Fibroblast of skin of right biceps (primary cell): ENCODE results near the gene AVPR2.

ENCODE experiments used
- DNase-seq: peaks from one replicate; pipeline ENCODE4 v3.0.0-alpha.2; 2013

Gene AVPR2

GRCh38 chrX:153934762-153935325 is 30.4 kb downstream of the AVPR2 start, which contains the start of gene NAA10:
TSS of gene NAA10 (minus strand) at chrX:153935037. CDS start at chrX:153934904, 133 bp downstream.
- DNase-seq: peak; percentile 76

DNA sequence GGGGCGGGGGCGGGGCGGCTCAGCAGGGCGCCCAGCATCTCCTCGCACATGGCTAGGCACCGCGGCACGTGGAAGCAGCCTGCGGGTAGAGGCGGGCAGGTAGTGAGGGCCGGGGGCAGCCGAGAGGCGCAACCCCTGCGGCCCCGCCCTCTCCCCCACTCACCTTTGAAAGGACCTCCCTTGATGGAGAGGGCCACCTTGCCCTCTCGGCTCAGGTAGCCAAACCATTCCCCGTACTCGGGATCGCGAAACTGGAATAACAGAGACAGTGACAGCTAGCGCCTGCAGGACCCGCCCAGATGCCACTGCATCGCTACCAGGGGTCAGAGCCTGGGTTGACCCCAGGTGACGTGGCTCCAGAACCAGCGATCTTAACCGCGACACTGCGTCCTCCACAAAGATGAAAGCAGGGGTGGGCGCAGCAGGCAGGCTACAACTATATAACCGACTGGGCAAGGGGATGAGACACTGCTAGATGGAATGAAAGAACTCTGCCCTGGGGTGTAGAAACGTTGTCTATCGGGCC is 30.9 kb downstream of the AVPR2 start:
- DNase-seq: no peak

DNA sequence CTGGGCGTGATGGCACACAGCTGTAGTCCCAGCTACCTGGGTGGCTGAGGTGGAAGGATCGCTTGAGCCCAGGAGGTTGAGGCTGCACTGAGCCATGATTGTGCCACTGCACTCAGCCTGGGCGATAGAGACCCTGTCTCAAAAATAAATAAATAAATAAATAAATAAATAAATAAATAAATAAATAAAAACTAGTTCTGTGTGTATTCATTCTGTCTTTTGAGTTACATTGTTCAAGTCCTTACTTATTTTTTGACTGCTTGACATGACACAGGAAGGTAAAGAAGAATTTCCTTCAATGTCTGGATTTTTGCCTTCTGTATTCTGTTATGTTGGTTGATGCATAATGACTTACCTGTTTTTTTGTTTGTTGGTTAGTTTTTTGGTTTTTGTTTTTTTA is 32.6 kb downstream of the AVPR2 start:
- no peak for DNase-seq

- no peak for DNase-seq
Observed at GRCh38 chrX:153938226-153938786, 33.8 kb downstream of the AVPR2 start.

GRCh38 chrX:153939573-153939972 is 35.1 kb downstream of the AVPR2 start:
- DNase-seq: no peak

- no peak for DNase-seq
Observed at GRCh38 chrX:153941336-153942252, 37.1 kb downstream of the AVPR2 start.

GRCh38 chrX:153944140-153944799 is 39.8 kb downstream of the AVPR2 start, which contains the start of gene RENBP:
TSS of gene RENBP (minus strand) at chrX:153944643. CDS start at chrX:153944610, 33 bp downstream.
- no peak for DNase-seq

DNA sequence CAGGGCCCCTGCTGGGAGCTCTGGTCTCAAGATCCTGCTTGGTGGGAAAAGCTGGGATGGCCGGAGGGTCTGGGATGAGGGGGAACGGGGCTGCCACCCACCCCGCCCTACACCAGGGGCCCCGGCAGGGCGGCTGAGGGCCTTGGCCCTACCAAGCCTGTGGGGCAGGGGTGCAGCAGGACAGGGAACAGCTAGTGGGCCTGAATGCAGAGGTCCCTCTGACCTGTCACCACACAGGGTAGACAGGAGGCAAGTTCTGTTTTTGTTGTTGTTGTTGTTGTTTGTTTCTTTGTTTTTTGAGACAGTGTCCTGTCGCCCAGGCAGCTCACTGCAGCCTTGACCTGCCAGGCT is 40.3 kb downstream of the AVPR2 start:
- no peak for DNase-seq

DNA sequence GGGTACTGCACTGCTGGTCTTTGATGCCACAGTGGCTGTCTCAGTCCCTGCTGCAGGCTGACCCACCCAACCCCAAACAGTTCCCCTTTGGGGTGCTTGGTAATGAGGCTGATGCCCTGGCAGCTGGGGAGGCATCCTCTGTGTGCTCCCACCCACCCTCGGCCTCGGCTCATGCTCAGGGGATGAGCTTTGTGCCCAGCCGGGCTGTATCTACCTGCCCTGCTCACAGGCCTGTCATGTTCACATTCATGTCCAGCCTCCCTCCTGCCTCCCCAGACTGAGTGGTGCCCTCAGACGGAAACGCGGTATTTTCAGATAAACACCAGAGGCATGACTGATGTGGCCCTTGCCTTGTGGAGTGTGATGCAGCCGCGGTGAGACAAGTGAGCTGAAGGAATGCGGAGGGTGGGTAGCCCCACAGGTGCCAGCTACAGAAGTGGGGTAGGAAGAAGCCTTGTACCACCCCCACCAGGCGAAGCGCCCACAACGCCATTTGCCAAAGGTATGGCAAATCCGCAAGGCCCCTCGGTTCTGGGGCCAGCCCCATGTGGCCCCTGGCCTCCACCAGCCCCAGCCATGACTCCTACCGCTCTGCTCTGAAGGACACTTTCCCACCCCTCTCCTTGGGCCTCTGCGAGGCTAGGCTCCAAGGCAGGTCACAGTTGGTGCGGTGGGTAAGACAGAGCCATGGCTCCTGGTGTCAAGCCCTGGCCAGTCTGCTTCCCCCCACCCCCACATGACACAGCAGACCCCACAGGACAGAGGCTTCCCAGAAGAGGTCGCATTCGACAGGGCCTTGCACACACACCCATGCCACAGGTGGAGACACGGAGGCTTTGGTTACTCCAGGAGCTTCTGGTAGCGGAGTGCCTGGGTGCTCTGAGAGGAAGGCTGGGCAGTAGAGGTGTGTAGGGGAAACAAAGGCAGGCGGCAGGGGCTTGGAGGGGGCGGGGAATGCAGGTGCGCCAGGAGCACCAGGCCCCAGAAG is 41.8 kb downstream of the AVPR2 start:
- DNase-seq: no peak

DNA sequence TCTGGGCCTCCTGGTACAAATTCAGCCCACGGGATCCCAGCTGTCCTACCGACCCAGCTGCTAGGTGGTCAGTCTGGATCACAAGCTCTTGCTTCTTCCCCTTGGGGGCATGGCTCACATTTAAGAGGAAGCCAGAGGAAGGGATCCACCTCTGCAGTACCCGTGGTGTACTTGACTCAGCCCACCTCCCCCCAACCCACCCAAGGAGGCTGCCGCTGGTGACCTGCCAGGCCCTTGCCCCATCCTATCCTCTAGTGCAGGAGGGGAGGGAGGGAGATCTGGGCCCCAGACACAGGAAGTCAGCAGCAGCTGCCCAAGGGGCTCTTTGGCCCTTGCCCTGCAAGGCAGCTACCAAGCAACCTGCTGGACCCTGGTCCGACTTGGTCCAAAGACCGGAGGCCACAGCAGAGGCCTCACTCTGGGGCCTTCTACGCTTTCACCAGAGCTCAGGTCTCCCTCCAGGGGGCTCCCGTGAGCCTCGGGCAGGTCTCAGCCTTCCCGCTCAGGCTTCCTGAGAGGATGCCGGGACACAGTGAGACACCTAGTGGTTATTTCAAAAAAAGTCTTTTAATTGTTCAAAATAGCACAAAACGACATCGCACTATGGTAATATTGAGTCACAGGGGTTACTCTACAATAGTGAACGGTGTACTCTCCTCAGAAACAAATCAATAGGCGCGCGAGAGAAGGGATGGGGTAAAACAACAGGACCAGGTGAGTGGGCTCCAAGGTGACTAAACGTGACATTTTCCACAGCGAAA is 42.7 kb downstream of the AVPR2 start:
- DNase-seq: peak; percentile 74

DNA sequence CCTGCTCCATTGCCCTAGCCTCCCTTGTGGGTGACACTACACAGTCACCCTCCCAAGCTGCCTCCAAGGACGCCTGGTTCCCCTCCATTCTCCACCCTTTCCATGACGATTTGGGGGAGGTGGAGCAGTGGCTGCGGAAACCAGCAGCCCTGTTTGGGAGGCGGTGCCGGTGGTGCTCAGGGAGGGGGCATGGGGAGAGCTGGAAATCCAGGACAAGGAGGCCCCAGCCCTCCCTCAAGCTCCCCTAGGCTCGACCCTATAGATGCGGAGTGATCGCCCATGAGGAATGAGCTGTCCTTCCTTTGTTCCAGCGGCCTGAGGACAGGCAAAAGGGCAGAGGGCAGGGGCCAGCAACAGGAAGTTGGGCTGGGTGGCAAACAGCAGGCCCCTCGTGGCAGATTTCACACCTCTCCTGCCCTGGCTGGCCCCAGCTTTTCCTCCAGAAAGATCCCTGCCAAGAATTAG is 43.6 kb downstream of the AVPR2 start:
- no peak for DNase-seq

- no peak for DNase-seq
Observed at GRCh38 chrX:153948847-153949805, 44.7 kb downstream of the AVPR2 start.

GRCh38 chrX:153950127-153950526 is 45.7 kb downstream of the AVPR2 start:
- no peak for DNase-seq

DNA sequence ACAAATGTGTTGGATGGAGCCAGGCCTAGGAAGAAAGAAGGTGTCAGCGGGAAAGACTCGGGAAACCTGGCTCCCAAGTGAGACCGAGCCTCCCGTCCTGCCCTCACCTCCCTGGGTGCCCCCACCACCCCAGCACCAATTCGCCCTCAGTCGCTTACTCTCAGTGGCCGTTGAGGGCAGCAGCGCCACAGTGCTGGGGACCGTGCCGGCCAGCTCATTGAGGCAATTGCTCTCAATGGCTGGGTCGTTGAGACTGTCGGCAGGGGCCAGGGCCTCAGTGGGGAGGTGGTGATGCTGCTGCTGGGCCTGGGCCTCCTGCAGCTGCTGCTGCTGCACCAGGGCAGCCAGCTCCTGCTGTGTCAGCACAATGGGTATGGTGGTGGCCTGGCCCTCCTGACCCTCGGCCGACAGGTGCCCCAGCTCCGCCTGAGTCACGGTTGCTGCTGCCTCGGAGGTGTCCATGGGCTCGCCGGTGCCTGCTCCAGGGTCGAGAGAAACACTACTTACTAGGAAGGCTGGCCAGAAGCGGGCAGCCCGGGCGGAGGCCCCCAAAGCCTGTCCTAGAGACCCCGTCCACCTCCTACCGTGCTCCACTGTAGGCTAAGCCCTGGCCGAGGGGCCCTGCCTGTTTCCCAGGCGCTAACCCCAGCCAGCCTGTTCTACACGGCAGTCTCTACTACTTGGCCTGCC is 47.4 kb downstream of the AVPR2 start:
- no peak for DNase-seq

GRCh38 chrX:153952373-153953026 is 48.0 kb downstream of the AVPR2 start:
- no peak for DNase-seq

DNA sequence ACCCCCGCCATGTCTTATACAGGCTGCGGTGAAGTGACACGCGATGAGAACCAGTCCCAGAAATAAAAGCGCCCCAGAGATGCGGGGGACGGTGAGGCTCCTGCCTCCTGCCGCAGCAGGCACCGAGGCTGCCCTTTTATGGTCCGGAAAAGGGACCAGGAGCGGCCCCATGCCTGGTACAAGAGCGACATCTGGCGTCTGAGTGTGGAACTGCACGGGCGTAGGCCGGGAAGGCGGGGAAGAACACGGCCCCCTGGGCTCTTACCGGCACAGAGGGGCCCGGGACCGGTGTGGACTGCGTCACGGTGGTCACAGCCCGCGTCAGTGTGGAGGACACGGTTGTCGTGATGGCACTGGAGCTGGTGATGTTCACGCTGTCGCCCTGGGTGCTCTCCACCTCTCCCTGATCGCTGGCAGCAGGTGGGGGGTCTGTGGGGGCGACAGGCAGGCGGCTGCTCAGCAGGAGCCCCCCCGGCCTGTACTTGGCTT is 48.9 kb downstream of the AVPR2 start:
- peak; percentile 68 for DNase-seq

DNA sequence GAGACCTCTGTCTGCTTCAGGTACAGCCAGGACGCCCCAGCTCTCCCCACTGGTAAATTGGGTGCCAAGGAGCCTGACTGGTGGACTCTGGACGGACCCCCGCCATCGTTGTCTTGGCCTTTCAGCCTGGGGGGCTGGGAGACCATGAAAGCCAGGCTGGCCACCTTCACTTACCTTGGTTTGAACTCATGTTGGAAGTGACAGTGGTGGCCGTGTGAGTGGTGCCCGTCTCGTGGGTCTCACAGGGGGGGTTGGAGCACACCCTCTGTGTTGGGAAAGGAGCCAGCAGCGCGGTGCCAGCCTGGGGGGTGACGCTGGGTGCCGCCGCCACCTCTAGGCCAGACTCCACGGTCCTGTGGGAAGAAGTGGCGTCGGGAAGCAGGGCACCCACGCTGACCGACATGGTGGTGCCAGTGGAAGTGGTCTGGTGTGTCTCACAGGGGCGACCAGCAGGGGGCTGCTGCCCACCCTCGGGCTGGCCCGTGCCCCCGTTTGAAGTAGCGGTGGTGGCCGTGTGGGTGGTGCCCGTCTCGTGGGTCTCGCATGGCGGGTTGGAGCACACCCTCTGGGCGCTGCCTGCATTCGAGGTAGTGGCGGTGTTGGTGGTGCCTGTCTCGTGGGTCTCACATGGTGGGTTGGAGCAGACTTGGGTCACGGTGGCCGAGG is 49.6 kb downstream of the AVPR2 start:
- no peak for DNase-seq
